ENCODE data around the gene KLHL11.

The KLHL11 gene

GRCh38 chr17:41871789-41872188, 6.6 kb upstream of the KLHL11 start:
- no peaks in the 10 kb centered on the region for H3K27me3 ChIP-seq (ENCODE audit: insufficient read depth, low read length, poor library complexity, severe bottlenecking)
- peaks cover 77% of the 10 kb centered on the region; the same call in 1 of the 2 replicates for H3K36me3 ChIP-seq (ENCODE audit: insufficient read depth, low read length)
- no peak overlapping the region for H3K9ac ChIP-seq (ENCODE audit: low read depth, low read length, poor library complexity, severe bottlenecking)
- no peaks in the 10 kb centered on the region for H3K9me3 ChIP-seq (ENCODE audit: insufficient read depth, low read depth, low read length)
- no peak overlapping the region for H2AFZ ChIP-seq (ENCODE audit: low read length)
- H4K20me1 ChIP-seq (ENCODE audit: insufficient read depth, low read length, poor library complexity, severe bottlenecking) = no peaks in the 10 kb centered on the region
- no peaks in the 10 kb centered on the region for H3K79me2 ChIP-seq (ENCODE audit: insufficient read depth, low read length)
- no peak overlapping the region for H3K4me2 ChIP-seq (ENCODE audit: low read depth, low read length, poor library complexity, severe bottlenecking)
- no peak for TF ChIP-seq EZH2phosphoT487 (IDR thresholded peaks at IDR 0.05; ENCODE audit: borderline replicate concordance)
- TF ChIP-seq, protein P1, sequence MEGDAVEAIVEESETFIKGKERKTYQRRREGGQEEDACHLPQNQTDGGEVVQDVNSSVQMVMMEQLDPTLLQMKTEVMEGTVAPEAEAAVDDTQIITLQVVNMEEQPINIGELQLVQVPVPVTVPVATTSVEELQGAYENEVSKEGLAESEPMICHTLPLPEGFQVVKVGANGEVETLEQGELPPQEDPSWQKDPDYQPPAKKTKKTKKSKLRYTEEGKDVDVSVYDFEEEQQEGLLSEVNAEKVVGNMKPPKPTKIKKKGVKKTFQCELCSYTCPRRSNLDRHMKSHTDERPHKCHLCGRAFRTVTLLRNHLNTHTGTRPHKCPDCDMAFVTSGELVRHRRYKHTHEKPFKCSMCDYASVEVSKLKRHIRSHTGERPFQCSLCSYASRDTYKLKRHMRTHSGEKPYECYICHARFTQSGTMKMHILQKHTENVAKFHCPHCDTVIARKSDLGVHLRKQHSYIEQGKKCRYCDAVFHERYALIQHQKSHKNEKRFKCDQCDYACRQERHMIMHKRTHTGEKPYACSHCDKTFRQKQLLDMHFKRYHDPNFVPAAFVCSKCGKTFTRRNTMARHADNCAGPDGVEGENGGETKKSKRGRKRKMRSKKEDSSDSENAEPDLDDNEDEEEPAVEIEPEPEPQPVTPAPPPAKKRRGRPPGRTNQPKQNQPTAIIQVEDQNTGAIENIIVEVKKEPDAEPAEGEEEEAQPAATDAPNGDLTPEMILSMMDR (conservative IDR thresholded peaks at IDR 0.05; ENCODE audit: low read length) = no peak
- peaks cover 3% of the 10 kb centered on the region for H3F3A ChIP-seq (ENCODE audit: low read depth)
- no peaks in the 10 kb centered on the region for H3K9me2 ChIP-seq (replicated peaks; ENCODE audit: low read depth, low read length)
- H3K4me3 ChIP-seq (ENCODE audit: low read length, poor library complexity, severe bottlenecking) = no peak overlapping the region
- no peaks in the 10 kb centered on the region for H3K4me1 ChIP-seq (ENCODE audit: insufficient read depth, low read length, poor library complexity, severe bottlenecking)

GRCh38 chr17:41870627-41871026, 5.4 kb upstream of the KLHL11 start:
- no peaks in the 10 kb centered on the region for H3K9me3 ChIP-seq (ENCODE audit: insufficient read depth, low read depth, low read length)
- no peaks in the 10 kb centered on the region for H3K27me3 ChIP-seq (ENCODE audit: insufficient read depth, low read length, poor library complexity, severe bottlenecking)
- H3K9me2 ChIP-seq (replicated peaks; ENCODE audit: low read depth, low read length) = no peaks in the 10 kb centered on the region
- H4K20me1 ChIP-seq (ENCODE audit: insufficient read depth, low read length, poor library complexity, severe bottlenecking) = no peaks in the 10 kb centered on the region
- TF ChIP-seq, protein P1 (conservative IDR thresholded peaks at IDR 0.05; ENCODE audit: low read length) = no peak
- TF ChIP-seq EZH2phosphoT487 (IDR thresholded peaks at IDR 0.05; ENCODE audit: borderline replicate concordance) = no peak
- no peak overlapping the region for H3K4me3 ChIP-seq (ENCODE audit: low read length, poor library complexity, severe bottlenecking)
- H3K4me2 ChIP-seq (ENCODE audit: low read depth, low read length, poor library complexity, severe bottlenecking) = no peak overlapping the region
- peaks cover under 1% of the 10 kb centered on the region for H3K4me1 ChIP-seq (ENCODE audit: insufficient read depth, low read length, poor library complexity, severe bottlenecking)
- peaks cover 3% of the 10 kb centered on the region for H3F3A ChIP-seq (ENCODE audit: low read depth)
- no peak overlapping the region for H2AFZ ChIP-seq (ENCODE audit: low read length)
- H3K9ac ChIP-seq (ENCODE audit: low read depth, low read length, poor library complexity, severe bottlenecking) = no peak overlapping the region
- peaks cover 81% of the 10 kb centered on the region; the same call in 1 of the 2 replicates for H3K36me3 ChIP-seq (ENCODE audit: insufficient read depth, low read length)
- no peaks in the 10 kb centered on the region for H3K79me2 ChIP-seq (ENCODE audit: insufficient read depth, low read length)

GRCh38 chr17:41870097-41870496, 4.9 kb upstream of the KLHL11 start:
- H3F3A ChIP-seq (ENCODE audit: low read depth) = peaks cover 3% of the 10 kb centered on the region
- H4K20me1 ChIP-seq (ENCODE audit: insufficient read depth, low read length, poor library complexity, severe bottlenecking) = no peaks in the 10 kb centered on the region
- no peaks in the 10 kb centered on the region for H3K9me3 ChIP-seq (ENCODE audit: insufficient read depth, low read depth, low read length)
- H3K79me2 ChIP-seq (ENCODE audit: insufficient read depth, low read length) = no peaks in the 10 kb centered on the region
- H3K4me1 ChIP-seq (ENCODE audit: insufficient read depth, low read length, poor library complexity, severe bottlenecking) = peaks cover 3% of the 10 kb centered on the region
- no peak overlapping the region for H3K4me2 ChIP-seq (ENCODE audit: low read depth, low read length, poor library complexity, severe bottlenecking)
- H3K27me3 ChIP-seq (ENCODE audit: insufficient read depth, low read length, poor library complexity, severe bottlenecking) = no peaks in the 10 kb centered on the region
- peaks cover 80% of the 10 kb centered on the region; the same call in 1 of the 2 replicates for H3K36me3 ChIP-seq (ENCODE audit: insufficient read depth, low read length)
- no peak overlapping the region for H3K4me3 ChIP-seq (ENCODE audit: low read length, poor library complexity, severe bottlenecking)
- H3K9me2 ChIP-seq (replicated peaks; ENCODE audit: low read depth, low read length) = no peaks in the 10 kb centered on the region
- H2AFZ ChIP-seq (ENCODE audit: low read length) = no peak overlapping the region
- H3K9ac ChIP-seq (ENCODE audit: low read depth, low read length, poor library complexity, severe bottlenecking) = no peak overlapping the region
- no peak for TF ChIP-seq EZH2phosphoT487 (IDR thresholded peaks at IDR 0.05; ENCODE audit: borderline replicate concordance)
- TF ChIP-seq, protein P1 (conservative IDR thresholded peaks at IDR 0.05; ENCODE audit: low read length) = no peak

All from Loucy (cell line).